Stimulated activated CD4-positive, alpha-beta T cell treated with anti-CD3 and anti-CD28 coated beads, Interleukin-4, amount 100 ng/mL, for 24 hours (primary cell): ENCODE measurements around the gene ALDH1A2.
"Not testable (repeated sequence)": the region's sequence is repeated elsewhere in the genome, so short reads cannot be mapped to it uniquely, and the experiment has no call there.

Source experiments
- DNase-seq: peaks from one replicate; pipeline ENCODE4 v3.0.0-alpha.2; 2020

The ALDH1A2 gene

GRCh38 chr15:58039079-58040035 lies 26.2 kb downstream of the ALDH1A2 start:
- no peak for DNase-seq

- DNase-seq = no peak
Observed at GRCh38 chr15:58038426-58039078, 27.0 kb downstream of the ALDH1A2 start.

GRCh38 chr15:58037723-58038301 lies 27.7 kb downstream of the ALDH1A2 start:
- no peak for DNase-seq

GRCh38 chr15:58036579-58036978 lies 28.9 kb downstream of the ALDH1A2 start:
- DNase-seq = no peak

- DNase-seq = not testable (repeated sequence)
Observed at GRCh38 chr15:58028392-58028791, 37.1 kb downstream of the ALDH1A2 start.

- no peak for DNase-seq
Observed at GRCh38 chr15:58026552-58026951, 39.0 kb downstream of the ALDH1A2 start.

GRCh38 chr15:58026051-58026450 lies 39.5 kb downstream of the ALDH1A2 start:
- no peak for DNase-seq

GRCh38 chr15:58021332-58022230 lies 43.9 kb downstream of the ALDH1A2 start:
- DNase-seq = no peak

- DNase-seq = no peak
Observed at GRCh38 chr15:58019503-58020376, 45.8 kb downstream of the ALDH1A2 start.

- no peak for DNase-seq
Observed at GRCh38 chr15:58017869-58018268, 47.6 kb downstream of the ALDH1A2 start.

- DNase-seq = no peak
Observed at GRCh38 chr15:58016581-58017175, 48.8 kb downstream of the ALDH1A2 start.

GRCh38 chr15:58015565-58015964 lies 49.9 kb downstream of the ALDH1A2 start:
- DNase-seq = no peak

- DNase-seq = no peak
Observed at GRCh38 chr15:58014470-58014869, 51.0 kb downstream of the ALDH1A2 start.

GRCh38 chr15:58014040-58014439 lies 51.5 kb downstream of the ALDH1A2 start:
- no peak for DNase-seq

- DNase-seq = no peak
Observed at GRCh38 chr15:58010983-58011382, 54.5 kb downstream of the ALDH1A2 start.

- DNase-seq = no peak
Observed at GRCh38 chr15:58003810-58004209, 61.7 kb downstream of the ALDH1A2 start.

GRCh38 chr15:58002338-58003126 lies 63.0 kb downstream of the ALDH1A2 start:
- no peak for DNase-seq

- not testable (repeated sequence) for DNase-seq
Observed at GRCh38 chr15:57999699-58000098, 65.8 kb downstream of the ALDH1A2 start.

- DNase-seq = no peak
Observed at GRCh38 chr15:57996561-57996960, 69.0 kb downstream of the ALDH1A2 start.
